DMS53 treated with DMSO at 0.1 percent for 48 hours (cell line): ENCODE results near the gene RCSD1.

ENCODE experiments used
- DNase-seq: peaks from one replicate; lab custom pipeline; 2025; ENCODE audit not compliant: unreplicated experiment; lab: John Stamatoyannopoulos, UW

The RCSD1 gene

GRCh38 chr1:167683226-167683625 lies 53.2 kb downstream of the RCSD1 start:
- DNase-seq, result no peak

- DNase-seq, result no peak
Observed at GRCh38 chr1:167683641-167684502, 53.8 kb downstream of the RCSD1 start.

GRCh38 chr1:167685844-167686243 lies 55.8 kb downstream of the RCSD1 start:
- no peak for DNase-seq

- DNase-seq, result peak; percentile 51
Observed at GRCh38 chr1:167687919-167688519, 58.0 kb downstream of the RCSD1 start.

- no peak for DNase-seq
Observed at GRCh38 chr1:167689567-167689920, 59.5 kb downstream of the RCSD1 start.

GRCh38 chr1:167690053-167690452 lies 60.0 kb downstream of the RCSD1 start:
- DNase-seq, result no peak

GRCh38 chr1:167693425-167694045 lies 63.5 kb downstream of the RCSD1 start:
- DNase-seq, result no peak

- no peak for DNase-seq
Observed at GRCh38 chr1:167694691-167695090, 64.7 kb downstream of the RCSD1 start.

- DNase-seq, result no peak
Observed at GRCh38 chr1:167695147-167695546, 65.1 kb downstream of the RCSD1 start.

- no peak for DNase-seq
Observed at GRCh38 chr1:167695756-167696561, 65.9 kb downstream of the RCSD1 start.

GRCh38 chr1:167697667-167698141 lies 67.7 kb downstream of the RCSD1 start:
- no peak for DNase-seq

- DNase-seq, result no peak
Observed at GRCh38 chr1:167698313-167698712, 68.3 kb downstream of the RCSD1 start.

GRCh38 chr1:167701510-167701909 lies 71.5 kb downstream of the RCSD1 start:
- peak; percentile 7 for DNase-seq

- no peak for DNase-seq
Observed at GRCh38 chr1:167703557-167703956, 73.5 kb downstream of the RCSD1 start.

- DNase-seq, result no peak
Observed at GRCh38 chr1:167704715-167705114, 74.7 kb downstream of the RCSD1 start.

- no peak for DNase-seq
Observed at GRCh38 chr1:167705250-167705649, 75.2 kb downstream of the RCSD1 start.

- no peak for DNase-seq
Observed at GRCh38 chr1:167706363-167706762, 76.3 kb downstream of the RCSD1 start.

GRCh38 chr1:167706931-167707877 lies 77.2 kb downstream of the RCSD1 start:
- DNase-seq, result no peak

- DNase-seq, result no peak
Observed at GRCh38 chr1:167707942-167708341, 77.9 kb downstream of the RCSD1 start.

GRCh38 chr1:167708940-167709389 lies 78.9 kb downstream of the RCSD1 start:
- no peak for DNase-seq
